HG02623 (cell line): ENCODE measurements around the gene FARP2.
"Not testable (repeated sequence)": the region's sequence is repeated elsewhere in the genome, so short reads cannot be mapped to it uniquely, and the experiment has no call there.

Experiments used
- ATAC-seq: cut with Tn5 transposase; IDR thresholded peaks from one replicate; pipeline ENCODE4 v1.9.1; 2021; ENCODE audit warnings: moderate library complexity; ENCODE audit not compliant: unreplicated experiment

FARP2 gene

GRCh38 chr2:241500016-241500415 lies 143.9 kb downstream of the FARP2 start:
- no peak for ATAC-seq

- no peak for ATAC-seq
Observed at GRCh38 chr2:241500431-241500975, 144.4 kb downstream of the FARP2 start.

GRCh38 chr2:241501099-241501541 lies 145.0 kb downstream of the FARP2 start:
- no peak for ATAC-seq

GRCh38 chr2:241501551-241501950 lies 145.5 kb downstream of the FARP2 start:
- no peak for ATAC-seq

- no peak for ATAC-seq
Observed at GRCh38 chr2:241502281-241502680, 146.2 kb downstream of the FARP2 start.

- no peak for ATAC-seq
Observed at GRCh38 chr2:241503776-241504392, 147.8 kb downstream of the FARP2 start.

GRCh38 chr2:241505086-241505780 lies 149.1 kb downstream of the FARP2 start:
- ATAC-seq = no peak

- no peak for ATAC-seq
Observed at GRCh38 chr2:241505781-241506201, 149.7 kb downstream of the FARP2 start.

- ATAC-seq = not testable (repeated sequence)
Observed at GRCh38 chr2:241506317-241506716, 150.2 kb downstream of the FARP2 start.

GRCh38 chr2:241506793-241507429 lies 150.8 kb downstream of the FARP2 start:
- no peak for ATAC-seq

GRCh38 chr2:241507430-241508239 lies 151.6 kb downstream of the FARP2 start:
- peak; percentile 4 for ATAC-seq

GRCh38 chr2:241508240-241509154 lies 152.4 kb downstream of the FARP2 start, which contains the start of gene STK25:
Gene STK25, minus strand, starts transcription at chr2:241508584. Its CDS starts 549 bp downstream, at chr2:241508035.
- peak; percentile 93 for ATAC-seq

GRCh38 chr2:241509155-241509784 lies 153.2 kb downstream of the FARP2 start:
- no peak for ATAC-seq

- ATAC-seq = no peak
Observed at GRCh38 chr2:241511091-241511741, 155.1 kb downstream of the FARP2 start.

- no peak for ATAC-seq
Observed at GRCh38 chr2:241514553-241514952, 158.5 kb downstream of the FARP2 start.

GRCh38 chr2:241514986-241515737 lies 159.1 kb downstream of the FARP2 start:
- ATAC-seq = no peak

- no peak for ATAC-seq
Observed at GRCh38 chr2:241516520-241516965, 160.5 kb downstream of the FARP2 start.

- no peak for ATAC-seq
Observed at GRCh38 chr2:241517297-241517696, 161.2 kb downstream of the FARP2 start.
